GM12874 (cell line): ENCODE measurements around the gene TIMM21.

Experiments
- TF ChIP-seq, protein P1 (sequence below): IDR thresholded peaks from 2 replicates; pipeline ENCODE4 v1.5.1; 2011; ENCODE audit warnings: low read depth, mild to moderate bottlenecking, control low read depth, low read length, moderate library complexity; ENCODE audit not compliant: insufficient read depth

The TIMM21 gene

DNA sequence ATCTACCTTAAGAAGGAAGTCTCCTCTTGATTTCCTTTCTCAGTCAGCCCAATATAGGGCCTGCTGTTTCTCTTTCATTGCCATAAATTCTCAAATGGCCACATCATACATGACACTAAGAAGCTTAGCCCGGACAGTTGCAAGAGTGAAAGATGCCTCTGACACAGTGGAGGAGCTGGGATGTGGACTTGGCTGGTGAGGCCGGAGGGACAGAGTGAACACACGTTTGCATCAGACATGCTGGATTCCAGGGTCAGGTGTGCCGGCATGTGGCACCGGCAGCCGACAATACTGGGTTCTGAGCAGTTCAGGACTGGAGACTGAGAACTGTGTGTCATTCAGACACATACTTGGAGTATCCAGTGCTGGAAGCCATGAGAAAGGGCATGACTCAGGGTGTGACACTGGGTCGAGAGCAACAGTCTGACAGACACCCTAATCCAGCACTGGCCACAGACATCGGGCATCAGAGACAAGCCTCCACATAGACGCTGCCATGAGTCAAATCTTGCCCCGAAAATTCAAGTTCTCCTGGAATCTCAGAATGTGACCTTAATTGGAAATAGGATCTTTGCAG is 31.4 kb downstream of the TIMM21 start:
- TF ChIP-seq, protein P1, sequence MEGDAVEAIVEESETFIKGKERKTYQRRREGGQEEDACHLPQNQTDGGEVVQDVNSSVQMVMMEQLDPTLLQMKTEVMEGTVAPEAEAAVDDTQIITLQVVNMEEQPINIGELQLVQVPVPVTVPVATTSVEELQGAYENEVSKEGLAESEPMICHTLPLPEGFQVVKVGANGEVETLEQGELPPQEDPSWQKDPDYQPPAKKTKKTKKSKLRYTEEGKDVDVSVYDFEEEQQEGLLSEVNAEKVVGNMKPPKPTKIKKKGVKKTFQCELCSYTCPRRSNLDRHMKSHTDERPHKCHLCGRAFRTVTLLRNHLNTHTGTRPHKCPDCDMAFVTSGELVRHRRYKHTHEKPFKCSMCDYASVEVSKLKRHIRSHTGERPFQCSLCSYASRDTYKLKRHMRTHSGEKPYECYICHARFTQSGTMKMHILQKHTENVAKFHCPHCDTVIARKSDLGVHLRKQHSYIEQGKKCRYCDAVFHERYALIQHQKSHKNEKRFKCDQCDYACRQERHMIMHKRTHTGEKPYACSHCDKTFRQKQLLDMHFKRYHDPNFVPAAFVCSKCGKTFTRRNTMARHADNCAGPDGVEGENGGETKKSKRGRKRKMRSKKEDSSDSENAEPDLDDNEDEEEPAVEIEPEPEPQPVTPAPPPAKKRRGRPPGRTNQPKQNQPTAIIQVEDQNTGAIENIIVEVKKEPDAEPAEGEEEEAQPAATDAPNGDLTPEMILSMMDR: no peak

DNA sequence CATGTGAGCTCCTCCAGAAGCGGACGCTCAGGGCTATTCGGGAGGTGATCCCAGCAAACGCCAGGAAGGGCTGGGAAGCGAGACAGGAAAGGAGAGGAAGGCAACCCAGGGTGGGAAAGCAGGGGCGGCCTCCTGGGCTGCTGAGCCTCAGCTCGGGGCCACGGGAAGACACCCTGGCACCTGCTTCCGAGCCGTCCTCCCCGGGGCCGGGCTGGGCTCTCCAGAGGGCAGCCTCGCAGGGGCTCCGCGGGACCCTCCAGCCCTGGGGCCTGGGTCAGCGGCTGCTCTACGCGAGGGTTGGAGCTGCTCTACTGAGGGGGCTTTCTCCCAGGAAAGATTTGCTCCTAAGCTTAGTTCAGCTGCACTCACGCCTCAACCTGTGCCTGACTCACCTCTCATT is 34.0 kb downstream of the TIMM21 start:
- TF ChIP-seq, protein P1: no peak

DNA sequence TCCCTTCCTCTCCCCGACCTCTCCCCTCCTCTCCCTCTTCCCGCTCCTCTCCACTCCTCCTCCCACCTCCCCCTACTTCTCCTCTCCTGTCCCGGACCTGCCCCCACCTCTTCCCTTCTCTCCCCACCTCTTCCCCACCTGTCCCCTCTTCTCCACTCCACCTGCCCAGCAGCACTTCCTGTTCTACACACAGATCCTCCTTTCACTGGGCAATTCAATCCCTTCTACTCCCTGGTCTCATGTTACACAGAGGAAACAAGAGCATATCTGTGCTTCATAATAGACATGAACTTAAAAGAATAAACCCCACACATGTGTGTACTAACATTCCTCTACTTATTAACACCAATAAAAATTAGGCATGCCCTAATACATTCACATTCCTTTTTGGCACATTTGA is 34.8 kb downstream of the TIMM21 start:
- TF ChIP-seq, protein P1: no peak

DNA sequence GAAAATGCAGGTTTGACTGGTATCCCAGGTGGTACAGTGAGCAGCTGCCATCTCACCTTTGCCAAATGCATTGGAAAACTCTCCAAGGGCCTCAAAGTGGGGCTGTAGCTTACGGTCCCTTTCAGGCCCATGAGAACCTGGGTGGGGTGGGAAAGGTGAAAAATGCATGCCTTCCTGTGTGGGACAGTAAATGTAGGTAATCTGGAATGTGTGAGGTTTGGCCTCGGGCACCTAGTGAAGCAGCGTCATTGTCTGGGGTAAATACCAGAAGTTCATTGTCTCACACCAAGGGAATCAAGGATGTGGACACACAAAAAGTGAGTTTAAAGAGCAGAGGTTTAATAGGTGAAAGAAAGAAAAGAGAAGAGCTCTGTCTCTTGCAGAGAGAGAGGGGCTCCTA is 36.6 kb downstream of the TIMM21 start:
- TF ChIP-seq, protein P1: no peak

DNA sequence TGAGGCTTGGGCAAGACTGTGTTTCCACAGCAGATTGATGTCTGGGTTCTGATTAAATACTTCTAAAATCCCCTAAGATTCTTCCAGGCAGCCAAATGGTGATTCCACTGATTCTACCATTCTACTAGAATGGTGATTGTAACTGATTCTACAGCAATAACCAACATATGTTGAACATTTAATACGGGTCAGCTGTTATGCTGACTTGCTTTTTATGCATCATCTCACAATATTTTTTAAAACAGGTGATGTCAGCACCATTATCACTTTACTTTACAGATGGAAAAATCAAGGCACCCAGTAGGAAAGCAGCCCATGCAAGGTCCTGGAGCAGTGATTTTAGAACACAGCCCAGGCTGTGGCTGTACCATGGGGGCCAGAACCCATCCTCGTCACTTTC is 37.5 kb downstream of the TIMM21 start:
- TF ChIP-seq, protein P1: no peak

DNA sequence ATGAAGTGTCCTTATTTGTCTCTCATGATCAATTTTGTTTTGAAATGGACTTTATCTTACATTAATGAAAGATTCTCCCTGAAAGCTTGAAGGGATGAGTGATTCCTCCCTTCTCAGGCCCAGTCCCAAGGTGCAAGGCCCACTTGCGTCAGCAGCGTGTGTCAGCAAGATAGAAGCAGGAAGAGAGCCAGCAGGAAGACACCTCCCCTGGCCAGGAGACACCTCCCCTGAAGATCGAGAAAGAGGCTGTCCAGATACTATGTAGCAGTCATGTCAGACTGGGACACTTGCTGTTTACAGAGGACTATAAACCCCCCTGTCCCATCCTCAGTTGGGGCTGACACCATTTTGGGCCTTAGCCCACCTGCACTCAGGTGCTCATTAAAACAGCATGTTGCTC is 38.3 kb downstream of the TIMM21 start:
- TF ChIP-seq, protein P1: no peak

DNA sequence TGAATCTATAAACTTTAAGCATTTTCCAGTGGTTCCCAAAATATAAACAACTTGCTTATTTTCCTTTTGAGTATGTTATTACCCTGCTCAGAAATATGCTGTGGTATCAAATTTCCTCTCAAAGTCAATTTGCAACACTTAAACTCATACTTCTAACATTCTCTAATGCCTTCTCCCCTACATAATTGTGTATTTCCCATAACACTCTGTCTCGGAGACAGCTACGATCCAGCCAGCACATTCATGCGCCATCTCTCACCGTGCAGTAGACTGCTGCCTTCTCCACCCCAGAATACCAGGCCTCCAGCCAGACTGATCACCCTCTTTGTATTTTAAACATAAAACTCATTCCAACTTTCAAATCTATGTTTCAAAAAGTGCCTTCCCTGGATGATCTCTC is 41.8 kb downstream of the TIMM21 start:
- TF ChIP-seq, protein P1: no peak
